Calu3 (cell line): ENCODE measurements around the gene A1BG. TPM values are rescaled to one million over a fixed set of nuclear protein-coding genes. Genes with fewer than 3 reads are reported as not detected.

Source experiments
- BruUV-seq: library from RNA; stranded (reverse); fragments of 400-500 nt; replicated peaks from 2 replicates; lab custom pipeline; 2021; lab: Mats Ljungman, UMichigan
- CTCF ChIA-PET: fragments of 300-600 bp; sonication (Branson Sonifier 250); formaldehyde crosslinking; loops from one replicate; lab custom pipeline; 2022; ENCODE audit warnings: antibody characterized with exemption; lab: Charles Lee
- DNase-seq: peaks from one replicate; pipeline ENCODE4 v3.0.0; 2022
- H3K27ac Mint-ChIP-seq: one replicate; pipeline ENCODE4 v1.8.0; 2022; ENCODE audit warnings: mixed read lengths; ENCODE audit not compliant: unreplicated experiment
- H3K27me3 Mint-ChIP-seq: one replicate; pipeline ENCODE4 v1.8.0; 2022; ENCODE audit warnings: mixed read lengths; ENCODE audit not compliant: unreplicated experiment
- H3K36me3 Mint-ChIP-seq: one replicate; pipeline ENCODE4 v1.8.0; 2022; ENCODE audit warnings: mild to moderate bottlenecking, moderate library complexity, mixed read lengths; ENCODE audit not compliant: insufficient read depth, unreplicated experiment
- H3K4me1 Mint-ChIP-seq: one replicate; pipeline ENCODE4 v1.8.0; 2022; ENCODE audit warnings: mild to moderate bottlenecking, low read depth, mixed read lengths; ENCODE audit not compliant: unreplicated experiment
- H3K4me3 Mint-ChIP-seq: one replicate; pipeline ENCODE4 v1.8.0; 2022; ENCODE audit warnings: mild to moderate bottlenecking, low read depth, moderate library complexity, mixed read lengths; ENCODE audit not compliant: unreplicated experiment
- H3K9me3 Mint-ChIP-seq: one replicate; pipeline ENCODE4 v1.8.0; 2022; ENCODE audit warnings: low read depth, mixed read lengths; ENCODE audit not compliant: unreplicated experiment
- intact Hi-C: fragments of 100-400 bp; cut with micrococcal nuclease; formaldehyde crosslinking; loops from one replicate; pipeline ENCODE4 v1.10.0; 2022; ENCODE audit not compliant: unreplicated experiment
- total RNA-seq: library from RNA; stranded (reverse); gene quantifications from 2 replicates; pipeline ENCODE4 v1.2.3, GENCODE V29; 2022
- TF ChIP-seq, protein P1 (sequence below): fragments of 200-600 bp; IDR thresholded peaks from one replicate; pipeline ENCODE4 v1.8.0; 2022; ENCODE audit warnings: antibody characterized with exemption; ENCODE audit not compliant: unreplicated experiment

Gene A1BG
- total RNA-seq, 1 experiment from 2014 or later: not detected

DNA sequence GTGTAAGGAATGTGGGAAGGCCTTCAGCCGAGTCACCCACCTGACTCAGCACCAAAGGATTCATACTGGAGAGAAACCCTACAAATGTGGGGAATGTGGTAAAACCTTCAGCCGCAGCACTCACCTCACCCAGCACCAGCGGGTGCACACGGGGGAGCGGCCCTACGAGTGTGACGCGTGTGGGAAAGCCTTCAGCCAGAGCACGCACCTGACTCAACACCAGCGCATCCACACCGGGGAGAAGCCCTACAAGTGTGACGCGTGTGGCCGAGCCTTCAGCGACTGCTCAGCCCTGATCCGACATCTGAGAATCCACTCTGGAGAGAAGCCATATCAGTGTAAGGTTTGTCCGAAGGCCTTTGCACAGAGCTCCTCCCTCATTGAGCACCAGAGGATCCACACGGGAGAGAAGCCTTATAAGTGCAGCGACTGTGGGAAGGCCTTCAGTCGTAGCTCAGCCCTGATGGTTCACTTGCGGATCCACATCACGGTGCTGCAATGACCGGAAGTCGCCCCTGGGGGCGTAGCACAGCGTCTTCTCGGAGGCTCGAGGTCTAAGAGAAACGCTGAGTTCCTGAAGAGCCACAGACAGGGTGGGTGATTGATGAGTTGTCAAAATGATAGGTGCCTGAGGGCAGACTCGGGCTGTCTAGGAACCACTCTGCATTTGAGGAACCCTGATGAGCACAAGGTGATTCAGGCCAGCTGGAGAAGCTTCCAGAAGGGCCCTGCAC, 14.3 kb downstream of the A1BG start:
- DNase-seq: no peak

GRCh38 chr19:58338336-58338735, 15.0 kb downstream of the A1BG start:
- Mint-ChIP-seq H3K9me3 (peaks cover 4% of the 10 kb centered on the region), H3K4me3 (no peak overlapping the region), H3K27me3 (no peaks in the 10 kb centered on the region), H3K4me1 (no peaks in the 10 kb centered on the region), H3K36me3 (peaks cover 5% of the 10 kb centered on the region), H3K27ac (no peak overlapping the region)
- DNase-seq: no peak
- BruUV-seq: no TSS peak
- CTCF ChIA-PET: no interaction called here
- TF ChIP-seq, protein P1, sequence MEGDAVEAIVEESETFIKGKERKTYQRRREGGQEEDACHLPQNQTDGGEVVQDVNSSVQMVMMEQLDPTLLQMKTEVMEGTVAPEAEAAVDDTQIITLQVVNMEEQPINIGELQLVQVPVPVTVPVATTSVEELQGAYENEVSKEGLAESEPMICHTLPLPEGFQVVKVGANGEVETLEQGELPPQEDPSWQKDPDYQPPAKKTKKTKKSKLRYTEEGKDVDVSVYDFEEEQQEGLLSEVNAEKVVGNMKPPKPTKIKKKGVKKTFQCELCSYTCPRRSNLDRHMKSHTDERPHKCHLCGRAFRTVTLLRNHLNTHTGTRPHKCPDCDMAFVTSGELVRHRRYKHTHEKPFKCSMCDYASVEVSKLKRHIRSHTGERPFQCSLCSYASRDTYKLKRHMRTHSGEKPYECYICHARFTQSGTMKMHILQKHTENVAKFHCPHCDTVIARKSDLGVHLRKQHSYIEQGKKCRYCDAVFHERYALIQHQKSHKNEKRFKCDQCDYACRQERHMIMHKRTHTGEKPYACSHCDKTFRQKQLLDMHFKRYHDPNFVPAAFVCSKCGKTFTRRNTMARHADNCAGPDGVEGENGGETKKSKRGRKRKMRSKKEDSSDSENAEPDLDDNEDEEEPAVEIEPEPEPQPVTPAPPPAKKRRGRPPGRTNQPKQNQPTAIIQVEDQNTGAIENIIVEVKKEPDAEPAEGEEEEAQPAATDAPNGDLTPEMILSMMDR: no peak
- intact Hi-C loops: no loop called here

More for the DNA sequence above, 14.3 kb downstream of the A1BG start:
- TF ChIP-seq, protein P1: no peak
- H3K4me3 Mint-ChIP-seq: no peak overlapping the region
- intact Hi-C loops: no loop called here
- H3K27me3 Mint-ChIP-seq: no peaks in the 10 kb centered on the region
- no TSS peak for BruUV-seq
- no peak overlapping the region for H3K27ac Mint-ChIP-seq
- H3K4me1 Mint-ChIP-seq: no peaks in the 10 kb centered on the region
- peaks cover 4% of the 10 kb centered on the region for H3K9me3 Mint-ChIP-seq
- peaks cover 5% of the 10 kb centered on the region for H3K36me3 Mint-ChIP-seq
- CTCF ChIA-PET: no interaction called here

GRCh38 chr19:58336820-58337219, 16.5 kb downstream of the A1BG start:
- no peak overlapping the region for H3K27ac Mint-ChIP-seq
- H3K4me1 Mint-ChIP-seq: no peaks in the 10 kb centered on the region
- BruUV-seq: no TSS peak
- H3K27me3 Mint-ChIP-seq: no peaks in the 10 kb centered on the region
- intact Hi-C loops: no loop called here
- CTCF ChIA-PET: no interaction called here
- TF ChIP-seq, protein P1: no peak
- DNase-seq: no peak
- no peak overlapping the region for H3K4me3 Mint-ChIP-seq
- H3K36me3 Mint-ChIP-seq: peaks cover 5% of the 10 kb centered on the region
- peaks cover 4% of the 10 kb centered on the region for H3K9me3 Mint-ChIP-seq

DNA sequence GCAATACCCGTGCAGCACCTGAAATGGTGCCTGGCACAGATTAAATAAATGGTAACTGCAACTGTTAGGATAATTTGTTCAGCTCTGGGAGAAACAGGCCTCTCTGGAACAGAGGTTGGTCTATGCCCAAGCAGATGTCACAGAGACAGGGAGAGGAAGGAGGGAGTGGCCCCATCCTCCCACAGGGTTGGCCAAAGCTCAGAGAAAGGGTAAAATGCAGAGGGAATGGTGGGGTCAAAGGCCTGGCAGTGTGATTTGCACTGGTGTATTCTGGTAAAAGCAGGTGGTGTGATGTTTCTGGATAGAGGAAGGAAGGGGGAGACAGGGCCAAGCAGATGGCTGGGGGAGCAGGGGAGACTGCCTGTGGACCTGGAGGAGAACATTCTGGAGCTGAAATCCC, 17.1 kb downstream of the A1BG start:
- no TSS peak for BruUV-seq
- Mint-ChIP-seq H3K27me3 (no peaks in the 10 kb centered on the region), H3K9me3 (peaks cover 4% of the 10 kb centered on the region), H3K4me3 (no peak overlapping the region), H3K4me1 (no peaks in the 10 kb centered on the region), H3K36me3 (peaks cover 5% of the 10 kb centered on the region), H3K27ac (no peak overlapping the region)
- DNase-seq: no peak
- intact Hi-C loops: no loop called here
- TF ChIP-seq, protein P1: no peak
- CTCF ChIA-PET: interaction anchor here (0.5 kb wide), 1 partner anchor 240 kb away, joined by 4 read pairs; no protein-coding TSS in a partner anchor
